Transverse colon (tissue), 3 donors: Measurements from ENCODE around the gene RIPPLY3.

Experiments used
- POLR2A ChIP-seq: fragments of 450-650 bp; IDR thresholded peaks from one replicate; pipeline ENCODE4 v1.6.1; 2016; ENCODE audit warnings: antibody characterized with exemption, mild to moderate bottlenecking, moderate library complexity
- TF ChIP-seq, protein P1 (sequence below), 5 experiments: fragments of 200-600 bp in 3 of 5; fragments of 450-650 bp in 2 of 5; sonication (generic) in 3 of 5; IDR thresholded peaks; 1 replicate in 2 of 5; 2 replicates in 3 of 5; pipeline ENCODE4 v1.5.1; 2016 to 2017; ENCODE audit warnings: antibody characterized with exemption in 5 of 5, inconsistent platforms in 3 of 5, mild to moderate bottlenecking in 2 of 5, moderate library complexity in 1 of 5

DNA sequence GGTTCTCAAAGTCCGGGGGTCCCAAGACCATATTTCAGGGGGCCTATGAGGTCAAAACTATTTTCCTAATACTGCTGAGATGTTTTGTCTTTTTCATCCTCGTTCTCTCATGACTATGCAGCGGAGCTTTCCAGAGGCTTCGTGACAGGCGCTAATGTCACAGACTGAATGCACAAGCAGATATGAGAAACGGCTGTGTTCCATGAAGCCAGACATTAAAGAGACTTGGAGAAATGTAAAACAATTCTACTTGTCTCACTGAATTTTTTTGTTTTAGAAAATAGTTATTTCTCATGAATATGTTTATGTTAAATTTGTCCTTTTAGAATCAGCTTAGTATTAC is 56.1 kb downstream of the RIPPLY3 start:
- TF ChIP-seq, protein P1, sequence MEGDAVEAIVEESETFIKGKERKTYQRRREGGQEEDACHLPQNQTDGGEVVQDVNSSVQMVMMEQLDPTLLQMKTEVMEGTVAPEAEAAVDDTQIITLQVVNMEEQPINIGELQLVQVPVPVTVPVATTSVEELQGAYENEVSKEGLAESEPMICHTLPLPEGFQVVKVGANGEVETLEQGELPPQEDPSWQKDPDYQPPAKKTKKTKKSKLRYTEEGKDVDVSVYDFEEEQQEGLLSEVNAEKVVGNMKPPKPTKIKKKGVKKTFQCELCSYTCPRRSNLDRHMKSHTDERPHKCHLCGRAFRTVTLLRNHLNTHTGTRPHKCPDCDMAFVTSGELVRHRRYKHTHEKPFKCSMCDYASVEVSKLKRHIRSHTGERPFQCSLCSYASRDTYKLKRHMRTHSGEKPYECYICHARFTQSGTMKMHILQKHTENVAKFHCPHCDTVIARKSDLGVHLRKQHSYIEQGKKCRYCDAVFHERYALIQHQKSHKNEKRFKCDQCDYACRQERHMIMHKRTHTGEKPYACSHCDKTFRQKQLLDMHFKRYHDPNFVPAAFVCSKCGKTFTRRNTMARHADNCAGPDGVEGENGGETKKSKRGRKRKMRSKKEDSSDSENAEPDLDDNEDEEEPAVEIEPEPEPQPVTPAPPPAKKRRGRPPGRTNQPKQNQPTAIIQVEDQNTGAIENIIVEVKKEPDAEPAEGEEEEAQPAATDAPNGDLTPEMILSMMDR (IDR thresholded peaks at IDR 0.05), result no peak
- no peak for TF ChIP-seq POLR2A
